HG02938 (cell line): ENCODE measurements around the gene LAMB3.

Source experiments
- ATAC-seq: cut with Tn5 transposase; IDR thresholded peaks from one replicate; pipeline ENCODE4 v1.9.1; 2021; ENCODE audit warnings: mild to moderate bottlenecking, moderate library complexity; ENCODE audit not compliant: unreplicated experiment

Gene LAMB3

GRCh38 chr1:209600541-209600940 is 51.7 kb downstream of the LAMB3 start:
- no peak for ATAC-seq

DNA sequence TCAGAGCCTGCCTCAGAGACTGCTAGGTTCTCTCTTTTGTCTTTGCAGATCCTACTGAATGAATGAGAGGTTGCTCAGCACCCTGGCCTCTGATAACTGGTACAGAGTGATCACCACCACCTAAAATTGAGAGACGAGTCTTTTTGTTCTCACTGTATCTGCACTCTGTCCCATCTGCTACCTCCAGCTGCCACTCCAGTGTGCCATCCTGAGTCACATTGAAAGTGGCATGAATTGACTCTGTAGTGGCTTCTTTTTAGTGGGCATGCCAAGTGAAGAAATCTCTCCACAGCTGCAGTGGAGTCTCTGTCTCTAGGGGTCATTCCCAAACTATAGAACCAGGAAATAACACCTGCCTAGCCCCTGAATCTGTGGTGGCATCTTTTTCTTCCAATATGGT is 54.0 kb downstream of the LAMB3 start:
- no peak for ATAC-seq

DNA sequence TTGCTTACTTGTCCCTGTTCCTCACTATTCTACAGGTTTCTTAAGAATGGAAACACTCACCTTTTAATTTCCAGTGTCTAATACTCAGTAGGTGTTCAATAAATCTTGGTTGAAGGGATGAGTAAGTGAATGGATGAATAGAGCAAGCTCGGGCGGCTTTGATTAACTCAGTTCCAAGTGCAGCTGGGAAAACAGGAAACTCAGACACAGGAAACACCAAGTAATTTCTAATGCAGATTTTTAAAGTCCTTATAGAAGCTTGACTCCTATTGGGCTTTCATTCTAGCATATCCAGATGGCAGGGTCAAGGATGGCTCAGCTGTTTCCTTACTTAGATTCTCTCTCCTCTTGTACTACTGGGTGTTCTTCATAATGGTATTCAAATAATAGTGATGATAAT is 54.7 kb downstream of the LAMB3 start:
- ATAC-seq: no peak

DNA sequence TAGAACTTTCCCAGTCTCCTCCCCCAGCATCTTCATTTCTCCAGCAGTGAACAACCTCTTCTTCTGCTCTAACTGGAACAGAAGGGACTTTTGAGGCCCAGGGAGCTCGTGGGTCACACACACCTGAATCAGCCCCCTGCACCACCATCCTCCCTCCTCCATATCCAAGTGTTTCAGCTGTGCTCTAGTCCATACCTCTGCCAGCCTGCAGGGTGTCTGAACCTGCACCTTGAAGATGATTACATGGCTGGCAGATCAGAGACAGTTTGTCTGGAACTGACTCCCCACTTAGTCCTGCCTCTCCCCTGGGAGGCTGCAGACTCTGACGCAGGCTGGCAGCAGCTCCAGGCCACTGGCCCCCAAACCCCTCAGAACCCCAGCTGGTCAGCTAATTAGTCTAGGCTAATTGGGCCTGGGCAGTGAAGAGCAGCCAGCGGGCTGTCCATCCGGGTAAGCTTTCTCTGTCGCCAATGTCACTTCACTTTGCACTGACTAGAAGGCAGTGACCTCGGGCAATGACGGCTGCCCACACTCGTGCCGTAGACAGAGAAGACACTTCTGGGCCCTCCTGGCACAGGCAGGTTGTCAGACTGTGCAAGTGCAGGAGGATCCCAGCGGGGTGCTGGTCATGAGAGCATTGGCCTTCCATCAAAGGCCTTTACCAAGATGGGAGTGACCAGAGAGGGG is 56.5 kb downstream of the LAMB3 start:
- ATAC-seq: no peak

DNA sequence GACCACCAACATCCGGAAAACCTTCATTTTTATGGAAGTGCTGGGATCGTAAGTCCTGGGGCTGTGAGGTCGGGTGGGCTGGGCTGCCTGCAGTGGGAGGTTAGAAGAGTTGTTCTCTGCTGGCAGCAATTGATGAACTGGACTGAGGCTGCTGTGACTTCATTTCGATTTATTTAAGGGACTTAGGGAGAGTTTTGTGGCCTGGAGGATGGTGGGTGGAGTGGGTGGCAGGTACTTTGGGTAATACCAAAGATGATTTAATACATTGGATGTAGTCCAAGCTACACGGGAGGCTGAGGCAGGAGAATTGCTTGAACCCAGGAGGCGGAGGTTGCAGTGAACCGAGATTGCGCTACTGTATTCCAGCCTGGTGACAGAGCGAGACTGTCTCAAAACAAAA is 57.2 kb downstream of the LAMB3 start:
- no peak for ATAC-seq

- no peak for ATAC-seq
Observed at GRCh38 chr1:209594440-209594839, 57.8 kb downstream of the LAMB3 start.

DNA sequence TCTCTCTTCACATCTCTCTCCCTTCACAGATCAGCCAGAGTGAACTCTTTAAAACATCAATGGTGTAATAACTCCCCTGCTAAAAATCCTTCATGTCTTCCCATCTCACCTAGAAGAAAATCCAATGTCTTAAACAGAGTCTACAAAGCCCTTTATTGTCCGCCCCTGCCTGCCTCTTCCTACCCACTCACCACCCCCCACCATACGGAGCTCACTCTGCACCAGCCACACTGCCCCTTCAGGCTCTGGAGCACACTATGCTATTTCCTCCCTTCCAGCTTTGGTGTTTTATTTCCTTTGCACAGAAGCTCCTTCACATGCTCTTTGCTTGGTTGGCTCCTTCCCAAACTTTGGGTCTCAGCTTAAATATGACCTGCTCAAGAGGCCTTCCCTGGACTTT is 58.5 kb downstream of the LAMB3 start:
- no peak for ATAC-seq

DNA sequence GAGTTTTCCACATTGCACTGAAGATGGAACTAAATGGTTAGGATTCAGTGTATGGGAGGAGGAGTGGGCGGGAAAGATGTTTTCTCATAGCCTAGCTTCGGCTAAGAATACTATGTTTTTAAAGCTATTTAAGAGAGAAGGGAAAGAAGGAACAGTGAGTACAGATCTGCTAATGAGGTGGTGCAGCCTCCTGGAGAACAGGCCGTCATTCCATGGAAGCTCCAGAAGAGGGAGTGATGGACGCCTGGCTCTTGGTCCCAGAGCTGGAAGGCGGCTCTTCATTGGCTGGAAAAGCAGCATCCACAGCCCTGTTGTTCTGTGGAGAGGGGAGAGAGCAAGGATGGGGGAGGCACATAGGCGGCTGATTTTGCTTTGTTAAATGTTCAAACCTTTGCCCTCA is 61.8 kb downstream of the LAMB3 start:
- ATAC-seq: no peak

- ATAC-seq: no peak
Observed at GRCh38 chr1:209589863-209590262, 62.4 kb downstream of the LAMB3 start.

- ATAC-seq: no peak
Observed at GRCh38 chr1:209589440-209589839, 62.8 kb downstream of the LAMB3 start.

GRCh38 chr1:209587789-209588188 is 64.4 kb downstream of the LAMB3 start:
- ATAC-seq: no peak

- ATAC-seq: no peak
Observed at GRCh38 chr1:209586221-209586740, 65.9 kb downstream of the LAMB3 start.

DNA sequence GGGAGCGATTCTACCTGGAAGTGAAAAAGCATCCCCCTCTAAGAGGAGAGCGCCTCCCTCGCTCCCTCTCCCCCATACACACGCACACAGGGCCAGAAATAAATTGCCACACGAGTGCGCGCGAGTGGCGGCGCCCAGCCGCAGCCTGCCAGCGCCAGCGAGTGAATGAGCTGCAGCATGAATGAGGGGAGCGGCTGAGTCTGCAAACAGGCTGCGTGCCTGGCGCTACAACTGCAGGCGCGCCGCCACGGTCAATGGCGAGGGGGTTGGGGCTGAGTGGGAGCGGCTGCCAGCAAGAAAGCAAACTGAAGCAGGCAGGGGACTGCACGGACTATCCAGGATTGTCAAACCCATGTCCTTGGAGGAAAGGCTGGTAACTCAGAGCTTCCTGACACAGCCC is 66.6 kb downstream of the LAMB3 start:
- ATAC-seq: no peak

DNA sequence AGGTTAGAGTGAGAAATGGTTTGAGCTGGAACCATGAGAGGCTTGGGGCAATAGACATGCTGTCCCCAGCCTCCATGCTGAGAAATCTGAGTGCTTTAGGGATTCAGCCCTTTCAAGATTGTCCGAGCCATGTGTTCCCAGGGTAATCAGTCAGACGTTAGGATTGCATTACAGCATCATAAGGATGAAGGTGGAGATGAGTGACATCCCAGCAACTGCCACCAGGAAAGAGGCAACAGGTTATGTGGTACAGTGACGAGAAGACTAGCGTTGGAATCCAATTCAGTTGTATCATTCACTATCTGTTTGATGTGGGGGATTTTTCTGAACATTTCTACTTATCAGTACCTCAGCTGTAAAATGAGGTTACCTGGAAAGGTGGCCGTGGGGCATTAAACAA is 67.0 kb downstream of the LAMB3 start:
- no peak for ATAC-seq

- ATAC-seq: no peak
Observed at GRCh38 chr1:209584231-209584672, 68.0 kb downstream of the LAMB3 start.

DNA sequence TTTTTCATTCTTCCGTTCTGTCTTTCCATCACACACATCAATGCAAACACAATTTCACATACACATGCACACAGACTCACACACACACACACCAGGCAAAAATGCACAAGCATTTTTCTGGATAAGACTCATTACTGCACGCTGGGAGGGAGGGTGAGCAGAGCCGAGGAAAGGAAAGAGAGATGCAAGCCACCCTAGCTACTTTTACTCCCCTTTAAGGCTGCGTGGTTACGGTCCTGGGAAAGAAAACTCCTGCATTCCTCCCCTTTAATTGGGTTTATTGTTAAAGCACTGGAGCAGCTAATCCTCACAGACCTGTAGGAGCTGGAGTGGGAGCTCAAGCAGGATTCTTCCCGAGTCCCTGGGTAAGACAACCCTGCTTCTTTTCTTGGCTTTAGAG is 68.8 kb downstream of the LAMB3 start, which contains the start of gene CAMK1G:
CAMK1G (plus strand) TSS at position 307 of the 400 bp plus-strand sequence. CDS start 11,270 bp downstream, outside the sequence.
- ATAC-seq: no peak

GRCh38 chr1:209580577-209580976 is 71.6 kb downstream of the LAMB3 start:
- no peak for ATAC-seq

- ATAC-seq: no peak
Observed at GRCh38 chr1:209577346-209577745, 74.9 kb downstream of the LAMB3 start.

- peak; percentile 78 for ATAC-seq
Observed at GRCh38 chr1:209576392-209577197, 75.6 kb downstream of the LAMB3 start.

GRCh38 chr1:209570743-209571142 is 81.5 kb downstream of the LAMB3 start:
- ATAC-seq: no peak

DNA sequence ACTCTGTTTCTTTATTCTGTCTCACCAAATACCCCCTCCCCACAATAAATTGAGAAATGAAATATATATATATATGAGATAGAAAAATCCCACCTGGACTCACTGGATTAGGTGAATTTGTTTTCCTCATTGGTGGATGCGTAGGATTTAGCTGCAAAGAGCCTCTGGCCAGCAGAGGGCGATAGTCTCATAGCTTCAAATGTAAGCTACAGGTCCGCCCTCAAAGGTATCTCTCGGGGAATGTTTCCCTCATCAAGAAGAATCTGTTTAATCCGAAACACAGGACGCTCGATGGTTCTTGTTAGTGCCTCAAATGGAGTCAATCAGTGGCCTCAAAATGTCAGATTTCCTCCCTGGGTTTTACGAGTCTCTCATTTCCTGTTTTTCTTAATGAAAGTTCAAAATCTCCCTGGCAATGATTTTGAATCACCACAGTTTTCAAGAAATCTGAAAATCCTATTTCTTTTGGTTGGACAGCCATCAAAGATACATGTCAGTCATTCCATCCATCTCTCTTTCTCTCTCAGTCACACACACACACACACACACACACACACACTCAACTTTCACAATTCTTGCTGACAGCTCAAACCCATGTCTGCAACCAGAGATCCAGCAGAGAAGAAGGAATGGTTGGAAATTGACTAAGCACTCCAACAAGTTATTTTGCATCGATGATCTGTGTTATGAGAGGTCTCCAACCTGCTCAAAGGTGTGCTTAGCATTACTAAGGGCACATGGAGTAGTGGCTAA is 82.6 kb downstream of the LAMB3 start:
- no peak for ATAC-seq
